ENCODE measurements around the gene TGFB2.
A peak's percentile ranks its signal among the peaks of the same experiment; 100 is the strongest.

Gene TGFB2

DNA sequence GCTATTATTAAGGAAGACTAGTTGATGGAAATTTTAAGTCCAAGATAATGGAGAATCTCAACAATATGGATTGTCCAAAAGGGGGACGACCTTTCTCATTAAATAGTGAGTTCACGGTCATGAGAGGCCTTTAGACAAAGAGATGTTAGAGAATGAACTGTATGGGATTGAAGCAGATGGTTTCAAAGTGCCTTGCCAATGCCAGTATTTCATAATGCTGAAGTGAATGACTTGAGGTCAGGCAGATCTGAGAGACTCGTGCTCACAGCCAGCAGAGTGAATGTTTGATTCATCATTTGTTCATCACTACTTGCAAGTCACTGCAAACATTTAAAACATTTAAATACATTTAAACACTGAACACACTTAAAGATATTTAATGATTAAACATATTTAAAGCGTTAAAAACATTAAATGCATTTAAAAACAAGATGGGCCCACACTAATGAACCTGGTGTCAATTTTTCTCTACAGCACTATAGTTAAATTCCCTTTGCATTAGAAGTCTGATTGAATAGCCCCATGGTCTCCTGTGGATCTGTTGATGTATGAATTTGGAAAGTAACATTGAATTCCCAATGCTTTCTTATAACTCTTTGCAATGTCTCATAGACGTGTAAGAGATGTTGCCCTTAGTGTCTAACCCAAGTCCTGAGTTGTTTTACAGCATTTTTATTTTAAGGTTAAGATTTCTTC lies 80.7 kb downstream of the TGFB2 start:
- DNase-seq (ENCODE audit: low read depth), result peak; percentile 72

DNA sequence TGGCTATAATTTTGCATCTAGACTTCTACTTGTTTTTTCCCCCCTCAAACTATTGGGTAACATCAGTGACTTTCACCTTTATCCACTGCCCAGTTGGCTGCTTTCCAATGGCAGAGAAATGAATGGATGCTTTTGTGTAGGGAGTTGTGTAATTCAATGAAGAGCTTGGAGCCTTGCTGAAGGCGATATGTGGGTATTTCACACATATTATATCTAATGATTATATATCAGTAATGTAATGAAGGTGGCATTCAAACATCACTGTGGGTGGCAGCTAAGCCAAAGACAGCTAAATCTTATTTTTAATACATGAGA lies 81.2 kb downstream of the TGFB2 start:
- peak; percentile 47 for DNase-seq (ENCODE audit: low read depth)

DNA sequence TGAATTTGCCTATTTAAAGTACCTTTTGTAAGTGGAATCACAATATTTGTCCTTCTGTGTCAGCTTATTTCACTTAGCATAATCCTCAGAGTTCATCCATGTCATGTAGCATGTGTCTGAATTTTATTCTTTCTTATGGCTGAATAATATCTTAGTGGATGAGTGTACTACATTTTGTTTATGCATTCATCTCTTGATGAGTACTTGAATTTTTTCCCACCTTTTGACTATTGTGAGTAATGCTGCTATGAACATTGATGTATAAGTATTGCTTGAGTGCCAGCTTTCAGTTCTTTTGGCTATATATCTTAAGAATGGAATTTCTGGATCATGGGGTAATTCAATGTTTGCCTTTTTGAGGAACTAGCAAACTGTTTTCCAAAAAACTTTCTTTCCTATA lies 84.2 kb downstream of the TGFB2 start:
- DNase-seq (ENCODE audit: low read depth), result peak; percentile 22

DNA sequence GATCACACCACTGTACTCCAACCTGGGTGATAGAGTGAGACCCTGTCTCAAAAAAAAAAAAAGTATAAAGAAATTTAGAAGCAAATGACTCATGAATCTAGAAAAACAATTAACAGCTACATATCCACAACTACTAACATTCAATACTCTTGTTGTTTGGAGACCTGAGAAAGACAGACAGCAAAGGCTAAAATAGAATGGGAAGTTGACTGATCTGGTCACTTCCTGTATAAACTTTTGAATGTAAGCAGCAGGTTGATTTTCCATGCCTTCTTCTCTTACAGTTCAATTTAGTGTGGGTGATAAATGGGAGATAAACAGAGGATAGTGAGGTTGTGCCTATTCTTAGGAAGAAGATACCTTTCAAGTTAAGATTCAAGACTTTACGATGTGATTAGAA lies 85.2 kb downstream of the TGFB2 start:
- no peak for DNase-seq (ENCODE audit: low read depth)

DNA sequence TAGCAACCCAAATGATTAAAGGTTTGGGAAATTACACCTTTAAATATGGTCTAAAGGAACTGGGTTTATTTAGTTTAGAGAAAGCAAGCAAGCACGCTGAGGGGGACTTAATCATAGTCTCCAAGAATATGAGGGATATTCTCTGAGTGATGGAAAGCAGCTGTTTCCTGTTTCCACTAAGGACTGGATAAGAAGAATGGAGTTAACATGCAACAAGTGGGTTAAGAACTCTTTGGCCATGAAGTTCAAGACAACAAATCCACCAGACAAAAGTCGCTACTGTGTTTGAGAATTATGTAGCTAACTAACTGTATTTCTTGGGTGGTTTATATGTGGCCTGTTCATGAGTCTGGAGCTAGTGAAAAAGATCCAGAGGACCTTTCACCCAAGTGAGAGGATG lies 85.7 kb downstream of the TGFB2 start:
- DNase-seq (ENCODE audit: low read depth), result no peak

DNA sequence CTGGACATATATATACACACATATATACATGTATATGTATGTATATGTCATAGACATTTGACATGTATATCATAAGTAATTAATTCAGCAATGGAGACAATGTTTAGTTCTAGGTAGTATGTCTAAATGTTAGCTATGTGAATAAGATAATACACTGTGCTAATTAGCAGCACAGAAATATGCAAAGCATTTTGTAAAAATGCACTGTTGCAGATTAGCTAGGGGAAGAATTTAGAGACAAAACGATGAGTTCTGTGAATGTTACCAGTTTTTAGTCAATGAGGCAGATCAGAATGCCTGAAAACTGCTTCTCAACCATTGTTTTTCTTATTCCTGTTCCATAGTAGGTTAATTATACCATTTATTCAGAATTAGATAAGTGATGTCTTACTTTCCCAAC lies 86.3 kb downstream of the TGFB2 start:
- DNase-seq (ENCODE audit: low read depth), result no peak

DNA sequence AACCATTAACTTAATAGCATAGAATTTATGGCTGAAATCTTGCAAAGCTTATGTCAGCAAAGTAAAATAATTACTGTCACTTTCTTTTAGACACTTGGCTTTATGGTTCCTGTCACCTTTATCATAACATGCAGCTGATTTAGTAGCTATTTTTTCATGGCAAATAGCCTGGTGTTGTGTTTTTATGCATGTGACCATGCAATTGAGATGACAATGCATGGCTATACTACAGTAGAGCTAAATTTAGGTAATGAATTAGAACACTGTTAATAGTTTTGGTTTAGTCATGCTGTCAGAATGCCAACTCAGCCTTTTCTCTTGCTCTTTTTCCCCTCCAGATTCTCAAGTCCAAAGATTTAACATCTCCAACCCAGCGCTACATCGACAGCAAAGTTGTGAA lies 88.6 kb downstream of the TGFB2 start:
- no peak for DNase-seq (ENCODE audit: low read depth)

DNA sequence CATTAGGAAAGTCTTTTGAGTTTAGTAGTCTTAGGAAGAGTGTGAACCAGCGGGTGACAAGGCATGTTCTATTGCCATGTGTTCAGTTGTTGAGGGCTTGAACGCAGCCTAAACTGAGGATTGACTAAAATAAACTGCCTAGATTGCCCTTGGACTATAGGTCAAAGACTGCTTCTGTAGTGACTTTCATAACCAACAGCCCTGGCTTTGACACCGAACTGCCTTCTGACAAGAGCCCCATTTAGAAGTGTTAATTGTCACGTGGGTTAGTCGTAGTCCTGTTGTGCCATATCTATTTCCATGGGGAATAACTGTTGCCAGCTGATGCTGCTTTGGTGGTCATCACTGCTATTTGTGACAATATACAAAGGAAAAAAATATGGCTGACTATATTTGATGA lies 90.4 kb downstream of the TGFB2 start:
- DNase-seq (ENCODE audit: low read depth), result no peak

DNA sequence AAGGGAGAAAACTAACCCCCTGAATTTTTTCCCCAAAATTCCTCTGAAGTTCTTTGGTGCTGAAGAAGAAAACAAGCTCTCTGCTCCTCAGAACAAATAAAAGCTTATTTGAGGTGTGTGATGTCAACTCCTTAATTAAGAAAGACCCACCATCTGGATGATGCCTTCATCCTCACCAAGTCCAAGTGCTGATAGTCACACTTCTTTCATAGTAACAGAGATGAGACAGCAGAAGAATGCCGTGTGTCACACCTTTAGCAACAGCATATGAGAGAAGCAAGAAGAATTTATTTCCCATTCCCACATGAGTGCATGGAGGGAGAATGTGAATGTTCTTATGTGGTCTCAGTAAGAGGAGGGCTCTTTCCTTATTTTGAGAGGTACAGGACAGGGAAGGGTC lies 91.2 kb downstream of the TGFB2 start:
- DNase-seq (ENCODE audit: low read depth), result no peak

DNA sequence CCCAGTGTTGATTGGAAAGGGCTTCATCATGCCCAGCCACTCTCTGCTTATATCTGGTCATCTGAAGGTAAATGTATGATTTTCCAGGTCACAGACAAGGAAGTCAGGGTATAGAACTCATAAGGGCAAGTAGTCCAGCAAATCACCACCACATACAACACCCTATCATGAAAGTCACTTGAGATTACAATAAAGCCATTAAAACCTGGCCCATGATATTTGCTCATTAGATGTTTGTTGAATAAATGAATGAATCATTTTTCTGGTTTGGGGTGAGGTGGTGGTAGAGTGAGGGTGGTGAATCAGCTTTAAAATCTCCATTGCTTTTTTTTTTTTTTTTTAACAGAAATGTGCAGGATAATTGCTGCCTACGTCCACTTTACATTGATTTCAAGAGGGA lies 91.9 kb downstream of the TGFB2 start:
- no peak for DNase-seq (ENCODE audit: low read depth)

DNA sequence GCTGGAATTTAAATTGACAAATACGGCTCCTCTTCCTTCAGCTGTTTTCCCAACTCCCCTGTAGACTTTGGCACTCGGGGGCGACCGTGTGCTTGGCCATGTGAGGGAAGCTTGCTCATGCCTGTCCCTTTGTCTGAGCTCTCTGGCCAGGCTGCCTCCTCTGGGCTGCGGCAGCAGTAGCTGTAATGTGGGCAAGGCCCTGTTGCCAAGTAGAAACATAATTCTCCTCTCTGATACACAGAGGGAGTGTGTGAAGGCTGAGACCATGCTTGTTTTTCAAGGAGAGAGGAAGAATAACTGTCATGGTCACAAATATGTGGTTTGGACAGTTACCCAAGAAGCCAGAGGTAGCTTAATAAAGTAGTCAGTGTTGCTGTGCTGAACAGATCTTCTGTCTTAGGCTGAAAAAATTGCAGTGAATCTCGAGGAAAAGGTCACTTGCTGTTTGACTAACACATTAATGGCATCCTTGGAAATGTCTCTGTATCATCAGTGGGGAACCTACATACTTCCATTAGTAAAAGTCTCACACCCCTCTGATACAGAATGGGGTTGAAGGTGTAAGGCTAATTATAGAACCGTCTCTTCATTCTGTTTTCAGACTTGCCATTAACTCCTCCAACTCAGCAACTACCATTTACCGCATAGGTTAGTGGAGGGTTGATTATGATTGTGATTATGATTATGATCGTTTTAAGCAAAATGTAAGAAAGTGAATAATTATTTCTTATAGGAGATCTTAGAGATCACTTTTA lies 94.6 kb downstream of the TGFB2 start:
- no peak for DNase-seq (ENCODE audit: low read depth)

DNA sequence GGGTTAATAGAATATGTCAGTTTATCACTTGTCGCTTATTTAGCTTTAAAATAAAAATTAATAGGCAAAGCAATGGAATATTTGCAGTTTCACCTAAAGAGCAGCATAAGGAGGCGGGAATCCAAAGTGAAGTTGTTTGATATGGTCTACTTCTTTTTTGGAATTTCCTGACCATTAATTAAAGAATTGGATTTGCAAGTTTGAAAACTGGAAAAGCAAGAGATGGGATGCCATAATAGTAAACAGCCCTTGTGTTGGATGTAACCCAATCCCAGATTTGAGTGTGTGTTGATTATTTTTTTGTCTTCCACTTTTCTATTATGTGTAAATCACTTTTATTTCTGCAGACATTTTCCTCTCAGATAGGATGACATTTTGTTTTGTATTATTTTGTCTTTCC lies 98.1 kb downstream of the TGFB2 start:
- DNase-seq (ENCODE audit: low read depth), result no peak

DNA sequence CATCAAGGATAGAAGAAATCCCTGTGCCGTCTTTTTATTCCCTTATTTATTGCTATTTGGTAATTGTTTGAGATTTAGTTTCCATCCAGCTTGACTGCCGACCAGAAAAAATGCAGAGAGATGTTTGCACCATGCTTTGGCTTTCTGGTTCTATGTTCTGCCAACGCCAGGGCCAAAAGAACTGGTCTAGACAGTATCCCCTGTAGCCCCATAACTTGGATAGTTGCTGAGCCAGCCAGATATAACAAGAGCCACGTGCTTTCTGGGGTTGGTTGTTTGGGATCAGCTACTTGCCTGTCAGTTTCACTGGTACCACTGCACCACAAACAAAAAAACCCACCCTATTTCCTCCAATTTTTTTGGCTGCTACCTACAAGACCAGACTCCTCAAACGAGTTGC lies 99.0 kb downstream of the TGFB2 start:
- DNase-seq (ENCODE audit: low read depth), result no peak

DNA sequence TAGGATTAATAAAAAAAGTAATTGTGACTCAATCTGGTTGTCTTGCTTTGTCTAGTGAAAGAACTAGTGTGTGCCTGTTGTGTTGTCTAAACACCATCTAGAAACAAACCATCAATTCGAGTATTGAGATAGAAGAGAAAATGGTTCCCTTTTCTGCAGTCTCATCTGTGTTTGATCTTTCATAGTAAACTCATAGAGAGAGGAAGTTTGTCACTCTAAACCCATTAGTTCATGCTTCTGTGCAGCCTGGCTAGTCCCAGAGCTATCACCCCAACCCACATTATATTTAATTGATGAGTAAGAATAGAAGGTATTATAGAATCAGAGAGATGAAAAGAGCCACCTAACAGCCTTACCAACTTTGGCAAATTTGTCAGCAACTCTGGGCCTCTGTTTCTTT lies 99.5 kb downstream of the TGFB2 start:
- no peak for DNase-seq (ENCODE audit: low read depth)

DNA sequence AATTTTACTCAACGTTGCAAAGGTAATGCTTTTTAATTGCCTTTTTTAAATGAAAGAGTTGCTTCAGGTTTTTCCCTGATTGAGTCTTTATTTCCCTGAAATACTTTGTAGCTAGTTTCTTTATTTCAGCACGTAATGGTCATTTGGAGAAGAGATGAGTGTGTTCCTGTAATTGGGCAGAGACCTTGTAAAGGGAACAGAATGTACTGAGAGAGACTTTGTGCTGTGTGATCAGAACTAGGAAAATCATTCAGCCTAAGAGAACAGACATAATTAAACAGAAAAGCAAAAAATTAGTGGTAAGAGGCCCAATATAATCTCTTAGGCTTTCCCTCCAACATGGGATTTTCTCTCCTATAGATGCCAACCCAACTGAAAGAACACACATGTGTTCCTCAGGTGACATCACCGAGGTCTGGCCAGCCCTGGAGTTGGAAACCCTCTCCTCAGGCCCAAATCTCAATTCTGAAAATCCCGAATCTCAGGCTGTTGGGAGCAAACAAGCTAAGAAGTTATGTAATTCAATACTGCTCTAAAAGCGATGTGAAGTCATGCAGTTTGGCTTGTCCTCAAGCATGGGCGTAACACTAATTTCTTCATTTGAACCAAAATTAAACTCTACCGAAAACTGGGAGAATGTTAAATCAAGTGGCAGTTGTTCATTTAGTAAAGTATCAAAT lies 102.0 kb downstream of the TGFB2 start:
- no peak for DNase-seq (ENCODE audit: low read depth)

DNA sequence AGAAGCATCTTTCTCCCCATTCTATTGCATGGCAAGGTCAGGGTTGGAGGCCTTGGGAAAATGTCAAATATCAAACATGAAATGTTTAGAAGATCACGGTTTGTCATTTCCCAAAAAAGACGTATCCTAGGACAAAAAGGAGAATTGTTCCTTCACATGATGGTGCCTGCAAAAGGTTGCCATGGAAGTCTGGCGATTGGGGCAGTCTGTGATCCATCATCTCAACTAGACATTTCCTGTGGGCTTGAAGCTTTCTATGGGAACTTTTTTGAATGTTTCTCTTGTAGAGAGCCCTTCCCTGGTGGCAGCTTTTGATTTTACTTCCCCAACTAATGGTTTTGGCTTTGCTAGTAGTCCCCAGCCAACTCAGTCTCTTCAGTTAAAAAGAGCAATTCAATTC lies 106.3 kb downstream of the TGFB2 start:
- no peak for DNase-seq (ENCODE audit: low read depth)

DNA sequence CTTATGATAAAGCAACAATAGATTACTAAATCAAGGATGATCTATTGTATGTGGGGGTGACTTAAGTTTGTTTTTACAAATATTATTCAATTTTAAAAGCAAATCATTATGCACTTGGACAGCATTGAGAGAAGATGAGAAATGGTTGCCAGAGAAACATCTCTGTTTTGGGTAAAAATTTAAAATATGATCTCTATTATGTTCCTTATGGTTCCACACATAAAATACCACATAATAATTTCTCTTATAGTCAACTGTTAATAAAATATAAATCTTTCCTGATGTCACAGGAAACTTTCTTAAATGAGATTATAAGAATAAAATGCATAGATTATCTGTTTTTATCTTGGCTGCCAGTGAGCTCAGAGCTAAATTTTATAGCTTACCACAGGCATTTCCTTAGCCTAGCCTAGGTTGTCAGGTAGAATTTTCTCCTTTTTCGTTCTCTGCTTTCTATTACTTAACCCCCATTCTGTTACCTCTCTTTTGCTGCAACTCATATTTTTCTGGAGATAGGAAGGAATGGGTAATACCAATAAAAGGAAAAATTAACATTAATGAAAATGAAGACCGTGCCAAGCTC lies 109.7 kb downstream of the TGFB2 start:
- no peak for DNase-seq (ENCODE audit: low read depth)

DNA sequence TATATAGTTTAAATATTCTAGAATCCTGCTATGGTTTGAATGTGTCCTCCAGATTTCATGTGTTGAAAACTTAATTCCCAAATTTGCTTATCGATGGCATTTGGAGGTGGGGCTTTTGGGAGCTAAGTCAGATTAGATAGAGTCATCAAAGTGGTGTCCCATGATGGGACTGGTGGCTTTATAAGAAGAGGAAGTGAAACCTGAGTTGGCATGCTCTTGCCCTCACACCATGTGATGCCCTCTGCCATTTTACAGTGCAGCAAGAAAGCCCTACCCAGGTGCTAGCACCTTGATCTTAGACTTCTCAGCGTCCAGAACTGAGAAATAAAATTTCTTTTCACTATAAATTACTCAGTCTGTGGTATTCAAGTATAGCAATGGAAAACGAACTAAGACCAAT lies 111.3 kb downstream of the TGFB2 start:
- no peak for DNase-seq (ENCODE audit: low read depth)

DNA sequence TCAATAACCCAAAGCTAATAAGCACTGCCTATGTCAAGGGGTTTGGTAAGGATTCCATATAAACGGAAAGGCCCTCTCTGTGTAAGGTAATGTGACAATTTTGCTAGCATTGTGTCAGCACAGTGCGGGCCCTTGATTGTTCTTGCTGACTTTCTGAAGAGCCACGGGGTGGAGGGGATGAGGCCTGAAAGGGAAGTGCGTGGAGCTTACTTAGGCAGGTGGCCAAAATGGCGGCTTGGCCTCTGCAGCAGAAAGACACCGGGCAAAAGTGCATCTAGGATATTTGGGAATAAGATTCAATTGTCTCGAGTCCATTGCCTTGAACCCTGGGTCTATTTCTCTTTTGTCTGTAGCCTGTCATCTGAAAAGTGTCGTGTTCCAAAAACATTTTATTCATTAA lies 114.3 kb downstream of the TGFB2 start:
- no peak for DNase-seq (ENCODE audit: low read depth)

DNA sequence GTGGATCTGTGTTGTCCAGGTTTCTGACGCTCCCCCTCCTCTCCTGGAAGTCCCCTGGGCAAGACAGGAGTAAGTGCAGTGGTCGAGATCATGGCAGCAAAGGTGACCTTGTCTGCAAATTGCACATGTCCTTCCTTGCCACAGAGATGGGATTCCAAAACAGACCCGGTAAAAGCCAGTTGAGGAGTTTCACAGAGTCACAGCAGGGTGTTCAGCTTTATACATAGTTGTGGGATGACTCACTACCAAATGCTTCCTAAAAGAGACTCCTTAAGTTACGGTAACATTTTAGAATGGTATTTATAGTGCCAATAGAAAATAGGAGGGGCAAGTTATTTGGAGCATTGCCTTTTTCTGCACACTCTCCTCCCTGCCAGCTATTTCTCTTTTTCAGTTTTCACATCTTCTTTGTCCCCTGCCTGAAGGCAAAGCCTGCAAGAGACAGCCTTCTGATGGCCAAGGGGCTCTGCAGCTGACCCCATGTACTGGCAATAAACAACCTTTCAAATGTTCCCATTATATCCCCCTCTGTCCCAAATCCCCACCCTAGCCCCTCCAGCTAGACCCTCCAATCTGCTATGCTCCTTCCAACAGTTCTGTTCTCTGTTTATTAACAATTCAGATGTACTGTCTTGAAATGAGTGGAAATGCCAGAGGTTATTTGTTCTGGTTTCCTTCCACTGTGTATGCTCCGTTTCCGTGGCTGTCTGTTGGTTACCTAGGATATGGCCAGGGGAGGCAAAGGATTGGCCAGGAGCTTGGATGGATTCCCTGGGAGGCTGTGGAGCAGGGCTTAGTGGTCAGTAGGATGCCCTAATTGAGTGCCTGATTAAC lies 115.0 kb downstream of the TGFB2 start:
- DNase-seq (ENCODE audit: low read depth), result peak; percentile 91

DNA sequence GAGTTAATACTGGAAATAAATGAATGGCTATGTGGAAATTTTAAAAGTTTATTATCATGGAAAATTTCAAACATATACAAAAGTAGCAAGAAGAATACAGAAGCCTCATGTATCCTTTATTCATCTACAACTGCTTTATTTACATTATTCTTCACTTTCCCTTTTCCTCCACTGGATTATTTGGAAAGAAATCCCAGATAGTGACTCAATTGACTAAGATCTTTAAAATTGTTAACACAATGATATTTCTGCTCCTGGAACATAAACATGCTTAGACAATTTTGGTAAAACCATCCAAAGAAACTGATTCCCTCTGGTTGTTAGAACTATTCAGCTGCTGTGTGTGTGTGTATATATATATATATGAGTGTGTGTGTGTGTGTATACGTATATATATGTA lies 116.2 kb downstream of the TGFB2 start:
- no peak for DNase-seq (ENCODE audit: low read depth)

DNA sequence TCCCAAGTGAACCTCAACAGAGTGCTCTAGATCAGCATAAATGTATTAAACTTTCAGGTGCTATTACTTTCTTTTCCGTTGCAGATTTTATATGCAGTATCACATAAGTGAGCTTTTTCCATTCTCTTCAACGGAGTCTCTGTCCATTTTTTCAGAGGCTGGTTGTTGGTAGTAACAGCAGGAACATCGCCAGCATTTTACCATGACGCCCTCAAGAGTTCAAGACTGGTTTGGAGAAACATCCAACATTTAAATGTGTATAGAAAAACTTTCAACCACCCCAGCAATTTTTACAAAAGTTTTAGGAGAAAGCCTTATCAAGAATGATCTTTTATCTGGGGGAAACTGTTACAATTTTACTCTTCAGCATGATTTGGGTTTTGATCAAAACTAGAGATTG lies 117.0 kb downstream of the TGFB2 start:
- DNase-seq (ENCODE audit: low read depth), result no peak
